Stimulated activated CD8-positive, alpha-beta memory T cell treated with anti-CD3 and anti-CD28 coated beads, Interleukin-2, amount 100 ng/mL, for 1 hour (primary cell): ENCODE results near the gene PHF19.

ENCODE experiments used
- DNase-seq, 2 donors: peaks; one replicate each; pipeline ENCODE4 v3.0.0-alpha.2; 2020; ENCODE audit warnings: low read depth in 2 of 2

The PHF19 gene

DNA sequence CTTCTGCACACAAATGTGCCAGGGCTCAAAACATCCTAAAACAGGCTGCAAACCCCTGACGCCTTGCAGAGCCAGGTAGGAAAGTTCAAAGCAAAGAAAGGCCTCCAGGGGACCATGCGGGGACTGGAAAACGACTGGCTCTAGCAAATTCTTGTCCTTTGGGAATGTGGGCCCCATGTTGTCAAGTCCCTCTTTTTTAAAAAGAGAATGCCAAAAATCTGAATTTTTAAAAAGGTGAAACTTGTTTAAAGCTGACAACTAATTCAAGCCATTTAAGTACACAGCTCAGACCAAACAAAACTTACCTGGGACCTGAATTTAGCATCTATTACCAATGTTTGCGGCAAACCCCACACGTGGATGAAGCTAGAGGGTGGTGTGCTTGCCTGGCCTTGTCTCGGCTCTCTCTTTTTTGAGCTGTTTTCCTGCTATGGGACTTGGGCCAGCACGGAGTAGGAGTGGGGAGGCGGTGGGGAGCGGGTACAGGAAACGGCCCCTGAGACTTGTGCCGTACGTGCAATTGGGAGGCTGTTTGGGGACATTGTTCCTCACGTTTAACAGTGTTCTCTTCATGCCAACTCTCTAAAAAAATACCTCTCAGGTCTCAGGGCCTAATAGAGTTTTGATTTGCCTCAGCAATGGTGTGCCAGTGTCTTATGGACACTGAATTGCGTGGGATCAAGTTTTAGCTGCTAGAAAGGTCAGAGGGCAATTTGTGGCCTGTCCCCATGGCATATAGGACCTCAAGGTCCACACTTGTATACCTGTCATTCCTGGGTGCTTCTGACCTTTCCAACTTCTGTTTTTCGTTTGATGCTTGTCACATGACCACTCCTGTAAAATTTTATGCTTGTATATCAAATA is 15.1 kb upstream of the PHF19 start:
- DNase-seq = no peak

GRCh38 chr9:120891245-120891883 is 14.4 kb upstream of the PHF19 start:
- no peak for DNase-seq

DNA sequence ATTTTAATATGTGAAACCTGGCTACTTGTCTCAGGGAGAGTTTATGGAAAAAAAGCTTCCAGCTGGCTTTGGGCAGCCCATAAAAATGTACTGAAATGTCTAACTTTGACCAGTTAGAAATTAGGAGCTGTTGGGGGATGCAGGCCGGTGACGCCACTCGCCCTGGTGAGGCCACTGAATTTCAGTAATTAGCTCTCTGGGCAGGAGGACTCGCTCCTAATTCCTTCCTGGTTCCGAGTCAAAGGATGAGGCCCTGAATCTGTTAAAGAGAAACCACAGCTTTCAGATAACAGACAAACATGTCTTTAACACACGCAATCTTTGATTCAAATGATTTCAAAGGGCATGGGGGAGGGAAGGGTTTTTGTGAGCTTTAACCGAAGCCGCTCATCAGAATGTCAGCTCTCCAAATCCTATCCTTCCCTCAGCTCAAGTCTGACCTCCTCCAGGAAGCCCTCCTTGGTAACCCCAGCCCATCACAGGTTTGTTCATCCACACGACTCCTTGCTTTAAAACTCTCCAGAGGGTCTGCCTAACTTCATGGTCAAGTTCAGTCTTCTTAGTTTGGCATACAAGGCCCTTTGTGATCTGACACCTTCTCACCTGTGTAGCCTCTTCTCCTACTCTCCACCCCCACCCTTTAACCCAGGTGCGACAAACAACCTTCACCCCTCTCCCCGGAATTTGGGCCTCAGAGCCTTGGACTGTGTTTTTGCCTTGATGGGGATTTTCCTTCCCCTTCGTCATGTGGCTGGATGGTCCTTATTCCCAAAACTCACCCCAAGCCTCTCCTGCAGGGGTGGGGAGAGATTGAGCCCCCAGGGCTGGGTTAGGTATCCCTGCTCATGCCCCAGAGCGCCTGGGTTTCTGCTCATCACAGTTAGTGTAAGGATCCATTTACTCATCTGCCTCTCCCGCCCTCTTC is 13.6 kb upstream of the PHF19 start:
- DNase-seq = no peak

GRCh38 chr9:120889606-120890271 is 12.8 kb upstream of the PHF19 start:
- no peak for DNase-seq

- DNase-seq = no peak
Measured at GRCh38 chr9:120888626-120889025, 11.6 kb upstream of the PHF19 start.

GRCh38 chr9:120886490-120886967 is 9.5 kb upstream of the PHF19 start:
- no peak for DNase-seq

DNA sequence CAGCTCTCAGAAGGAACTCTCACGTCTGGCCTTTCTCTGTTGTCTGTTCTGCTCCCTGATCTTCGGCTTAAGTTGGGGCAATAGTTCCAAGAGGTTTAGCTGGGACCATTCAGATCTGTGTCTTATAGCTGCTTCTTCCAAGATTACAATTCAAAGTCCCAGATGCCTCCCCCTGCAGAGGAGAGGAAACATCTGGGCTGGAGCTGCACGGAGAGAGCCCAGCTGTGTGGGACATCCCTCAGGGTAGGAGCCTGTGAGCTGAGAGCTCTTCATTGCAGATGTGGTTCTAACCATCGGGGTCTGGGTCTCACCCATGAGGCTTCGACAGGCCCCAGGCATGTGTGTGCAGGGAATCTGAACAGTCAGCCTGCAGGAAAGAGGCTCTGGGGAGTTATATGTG is 9.0 kb upstream of the PHF19 start:
- no peak for DNase-seq

GRCh38 chr9:120885457-120885856 is 8.5 kb upstream of the PHF19 start:
- no peak for DNase-seq

DNA sequence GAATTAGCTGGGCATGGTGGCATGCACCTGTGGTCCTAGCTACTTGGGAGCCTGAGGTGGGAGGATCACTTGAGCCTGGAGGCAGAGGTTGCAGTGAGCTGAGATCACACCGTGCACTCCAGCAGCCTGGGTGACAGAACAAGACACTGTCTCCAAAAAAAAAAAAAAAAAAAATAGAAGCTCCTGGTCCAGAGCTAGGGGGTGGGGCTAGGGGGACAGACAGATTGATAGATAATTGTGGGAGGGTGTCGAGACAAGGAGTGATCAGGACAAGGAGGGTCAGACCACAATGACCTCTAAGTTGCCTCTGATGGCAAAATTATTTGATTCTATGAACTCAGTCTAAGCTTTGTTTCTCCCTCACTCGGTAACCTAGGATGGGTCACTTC is 6.6 kb upstream of the PHF19 start:
- no peak for DNase-seq

- DNase-seq = no peak
Measured at GRCh38 chr9:120882935-120883607, 6.1 kb upstream of the PHF19 start.

DNA sequence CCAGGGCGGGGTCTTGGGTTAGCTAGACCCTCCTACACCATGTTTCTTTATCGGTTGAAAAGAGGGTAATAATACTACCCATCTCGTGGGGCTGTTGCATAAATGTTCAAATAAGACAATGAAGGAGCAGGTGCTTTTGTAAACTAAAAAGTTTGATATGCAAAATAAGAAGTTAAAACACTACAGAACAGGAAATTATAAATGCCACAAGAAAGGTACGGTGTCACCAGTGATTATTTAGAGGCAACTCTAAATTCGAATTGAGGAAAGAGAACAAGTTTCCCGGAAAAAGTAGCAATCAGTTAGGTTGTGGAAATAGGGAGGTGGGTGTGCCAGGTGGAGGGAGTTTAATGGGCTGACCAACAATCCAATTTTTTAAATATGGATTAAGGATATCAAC is 2.5 kb upstream of the PHF19 start:
- no peak for DNase-seq

- no peak for DNase-seq
Measured at GRCh38 chr9:120878188-120879130, 1.5 kb upstream of the PHF19 start.

GRCh38 chr9:120877276-120878034 is 467 bp upstream of the PHF19 start:
- DNase-seq = no peak

DNA sequence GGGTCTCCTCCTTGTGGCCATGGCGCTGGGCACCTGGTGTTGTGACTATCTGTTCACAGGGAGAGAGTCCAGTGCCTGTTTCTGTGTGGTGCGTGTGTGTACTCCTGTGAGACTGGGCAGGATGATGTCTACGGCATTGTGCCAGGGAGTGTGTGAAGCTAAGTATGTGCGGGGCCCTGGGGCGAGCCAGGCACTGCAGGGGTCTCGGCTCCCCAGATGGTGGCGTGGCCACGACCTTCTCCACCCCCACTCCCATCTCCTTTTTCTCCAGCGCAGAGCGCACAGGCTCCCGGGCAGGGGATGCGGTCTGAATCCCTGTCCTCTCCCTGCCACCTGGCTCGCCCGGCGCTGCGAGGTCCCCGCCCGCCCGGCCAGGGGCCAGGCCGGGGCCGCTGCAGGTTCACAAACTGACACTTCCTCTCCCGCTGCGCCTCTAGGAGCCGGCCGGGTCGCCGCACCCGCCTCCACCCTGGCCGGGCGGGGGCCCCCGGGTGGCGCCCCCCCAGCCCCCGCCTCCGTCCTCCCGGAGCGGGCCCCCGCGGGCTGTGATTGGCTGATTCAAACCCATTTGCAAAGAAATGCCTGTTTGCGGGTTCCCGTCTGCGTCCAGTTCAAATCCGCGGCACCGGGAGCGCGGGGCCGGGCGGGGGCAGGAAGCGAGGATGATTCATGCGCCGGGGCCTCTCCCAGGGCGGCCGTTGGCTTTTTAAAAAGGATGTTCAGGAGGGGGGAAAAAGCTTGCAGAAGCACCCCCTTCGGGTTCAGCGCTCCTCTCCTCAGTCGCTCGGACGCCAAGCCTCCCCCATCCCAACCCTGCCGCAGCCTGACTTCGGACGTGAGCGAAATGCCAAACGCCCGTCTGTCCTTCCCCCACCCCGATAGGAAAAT is 790 bp downstream of the PHF19 start:
- DNase-seq = peak; percentile 61 to 69

DNA sequence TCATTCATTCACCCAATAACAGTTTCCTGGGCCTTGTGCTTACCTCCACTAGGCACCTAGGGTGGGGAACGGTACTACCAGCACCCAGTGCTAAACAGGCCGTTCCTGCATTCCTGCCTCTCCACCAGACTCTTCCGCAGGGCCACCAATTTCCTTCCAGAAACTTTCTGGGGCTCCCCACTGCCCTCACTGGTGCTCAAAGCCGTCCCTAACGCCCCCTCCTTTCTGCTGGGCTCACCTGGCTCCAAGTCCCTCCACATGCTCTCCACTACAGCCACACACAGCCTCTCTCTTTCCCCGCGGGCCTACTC is 1.4 kb downstream of the PHF19 start:
- no peak for DNase-seq

DNA sequence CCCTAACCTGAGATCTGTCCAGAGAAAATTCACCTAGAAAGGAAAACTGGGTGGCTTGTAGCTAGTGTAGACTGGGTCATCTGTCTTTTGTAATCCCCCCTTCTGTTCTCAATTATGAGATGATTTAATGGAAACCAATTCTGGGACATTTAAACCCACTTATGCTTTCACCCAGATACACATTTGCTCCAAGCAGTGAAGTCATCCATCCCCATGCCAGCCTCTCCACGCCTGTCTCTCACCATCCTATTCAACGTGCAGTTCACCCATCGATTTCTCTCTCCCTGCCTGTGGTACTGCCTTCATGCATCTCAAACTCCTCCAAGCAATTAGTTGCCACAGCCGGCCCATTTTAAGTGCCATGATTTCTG is 1.8 kb downstream of the PHF19 start:
- no peak for DNase-seq

DNA sequence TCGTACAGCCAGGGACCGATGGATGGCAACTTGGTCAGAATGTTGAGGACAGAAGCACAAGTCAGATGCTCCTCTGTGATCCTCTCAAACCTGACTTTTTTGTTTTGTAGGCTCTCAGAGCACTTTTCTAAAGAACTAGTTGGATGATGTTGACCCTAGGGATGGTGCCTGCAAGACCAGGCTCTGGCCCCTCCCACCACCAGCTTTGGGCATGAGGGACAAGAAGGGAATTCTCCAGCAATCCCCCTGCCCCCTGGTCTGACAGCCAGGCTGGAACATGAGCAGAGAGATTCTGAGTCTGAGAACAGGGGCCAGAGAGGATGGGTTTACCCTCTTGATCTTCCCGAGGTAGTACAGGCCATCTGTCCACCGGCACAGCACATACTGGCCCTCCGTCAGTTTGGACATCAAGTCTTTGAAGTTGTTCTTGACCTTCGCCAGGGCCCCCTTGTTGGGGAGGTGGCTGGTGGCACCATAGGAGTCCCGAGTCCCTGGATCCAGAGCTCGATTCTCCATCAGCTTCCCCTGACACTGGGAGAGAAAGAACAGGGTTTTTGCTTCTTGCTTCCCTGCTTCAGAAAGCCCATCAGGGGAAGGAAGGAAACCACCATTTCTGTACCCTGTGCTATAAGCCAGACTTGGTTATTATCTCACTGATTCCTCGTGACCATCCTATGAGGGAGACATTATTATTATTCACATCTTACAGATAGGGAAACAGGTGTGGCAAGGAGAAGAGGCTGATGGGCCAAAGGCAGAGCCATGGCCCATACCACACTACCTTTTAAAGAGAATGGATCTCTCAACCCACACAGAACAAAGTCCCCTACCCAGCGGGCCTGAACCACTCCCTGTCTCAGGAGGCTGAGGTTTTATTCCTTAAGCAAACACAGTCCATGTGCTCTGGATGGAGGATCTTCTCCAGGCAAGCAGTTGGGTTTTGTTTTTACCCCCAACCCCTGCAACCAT is 2.5 kb downstream of the PHF19 start:
- no peak for DNase-seq
